GM12878 (cell line): ENCODE measurements around the gene PLA2G4C. TPM values are rescaled to one million over a fixed set of nuclear protein-coding genes. Genes with fewer than 3 reads are reported as not detected.

Source experiments
- RCOR1 ChIP-seq: conservative IDR thresholded peaks from 2 replicates; pipeline ENCODE4 v1.6.1; 2012; ENCODE audit warnings: low read depth, low read length, improper control_type of control experiment
- SMAD5 ChIP-seq: IDR thresholded peaks from 2 replicates; pipeline ENCODE4 v1.6.1; 2016; ENCODE audit warnings: antibody characterized with exemption, low read depth
- YBX1 ChIP-seq: fragments of 450-650 bp; IDR thresholded peaks from 2 replicates; pipeline ENCODE4 v1.6.1; 2016; ENCODE audit warnings: antibody characterized with exemption
- polyA plus RNA-seq, 11 experiments: library from polyadenylated mRNA; depleted of rRNA in 4 of 11; unstranded in 6 of 11; stranded (reverse) in 5 of 11; fragments of >200 nt; fragmentation: Nextera tagmentation in 4 of 11; fragmentation: Illumina TruSeq in 1 of 11; extraction: Ambion mirVana in 4 of 11; extraction: Trizol in 1 of 11; gene quantifications; 1 replicate in 1 of 11; 2 replicates in 10 of 11; pipeline versions ENCODE4 v1.2.1 to v1.2.3, GENCODE V29; 2011 to 2016; ENCODE audit warnings: inconsistent platforms in 2 of 11, missing spikeins in 2 of 11, low read depth in 1 of 11
- total RNA-seq, 4 experiments: library from RNA; depleted of rRNA in 3 of 4; stranded (reverse); fragments of >200 nt in 3 of 4; fragmentation: Illumina TruSeq in 1 of 4; extraction: Trizol in 1 of 4; gene quantifications; 2 replicates each; pipeline versions ENCODE4 v1.2.1 to v1.2.3, GENCODE V29; 2013 to 2021

Gene PLA2G4C
- total and polyA plus RNA-seq, 10 of the 15 experiments (the other 5 are each of a cell fraction or from before 2014, with no cell fraction given) = 0.53 to 3.6 (median 1.1) TPM

GRCh38 chr19:47998800-47999199 is 111.8 kb downstream of the PLA2G4C start (continued):
- no peak for TF ChIP-seq YBX1
- no peak for TF ChIP-seq SMAD5
- no peak for TF ChIP-seq RCOR1

Other genes with a start within 250 kb of the PLA2G4C start
Only the 7 nearest of the 9 such genes appear.
- not detected in 2 replicates for gene BSPH1, start 118.6 kb downstream of the PLA2G4C start, total RNA-seq (2014; rRNA removed)
- not detected in 2 replicates for gene BSPH1, start 118.6 kb downstream of the PLA2G4C start, total RNA-seq (2014; rRNA removed; fragmentation: Illumina TruSeq; extraction: Trizol)
- not detected in 2 replicates for gene BSPH1, start 118.6 kb downstream of the PLA2G4C start, total RNA-seq (2021)
- not detected in 2 replicates for gene BSPH1, start 118.6 kb downstream of the PLA2G4C start, polyA plus RNA-seq (2011; rRNA removed)
- gene BSPH1, start 118.6 kb downstream of the PLA2G4C start, polyA plus RNA-seq (2014; fragmentation: Illumina TruSeq; extraction: Trizol) = not detected in 2 replicates
- not detected for gene BSPH1, start 118.6 kb downstream of the PLA2G4C start, polyA plus RNA-seq (2014; fragmentation: Nextera tagmentation; extraction: Ambion mirVana)
- gene BSPH1, start 118.6 kb downstream of the PLA2G4C start, polyA plus RNA-seq (2014; rRNA removed) = not detected in 2 replicates
- gene BSPH1, start 118.6 kb downstream of the PLA2G4C start, polyA plus RNA-seq (2016; fragmentation: Nextera tagmentation; extraction: Ambion mirVana) = not detected
- gene ELSPBP1, start 116.2 kb downstream of the PLA2G4C start, total RNA-seq (2014; rRNA removed) = not detected in 2 replicates
- not detected in 2 replicates for gene ELSPBP1, start 116.2 kb downstream of the PLA2G4C start, total RNA-seq (2014; rRNA removed; fragmentation: Illumina TruSeq; extraction: Trizol)
- not detected in 2 replicates for gene ELSPBP1, start 116.2 kb downstream of the PLA2G4C start, total RNA-seq (2021)
- gene ELSPBP1, start 116.2 kb downstream of the PLA2G4C start, polyA plus RNA-seq (2011; rRNA removed) = not detected in 2 replicates
- gene ELSPBP1, start 116.2 kb downstream of the PLA2G4C start, polyA plus RNA-seq (2014; fragmentation: Illumina TruSeq; extraction: Trizol) = not detected in 2 replicates
- not detected for gene ELSPBP1, start 116.2 kb downstream of the PLA2G4C start, polyA plus RNA-seq (2014; fragmentation: Nextera tagmentation; extraction: Ambion mirVana)
- not detected in 2 replicates for gene ELSPBP1, start 116.2 kb downstream of the PLA2G4C start, polyA plus RNA-seq (2014; rRNA removed)
- gene ELSPBP1, start 116.2 kb downstream of the PLA2G4C start, polyA plus RNA-seq (2016; fragmentation: Nextera tagmentation; extraction: Ambion mirVana) = not detected
- not detected in 2 replicates for gene CABP5, start 66.7 kb downstream of the PLA2G4C start, total RNA-seq (2014; rRNA removed)
- gene CABP5, start 66.7 kb downstream of the PLA2G4C start, total RNA-seq (2014; rRNA removed; fragmentation: Illumina TruSeq; extraction: Trizol) = not detected in 2 replicates
- not detected in 2 replicates for gene CABP5, start 66.7 kb downstream of the PLA2G4C start, total RNA-seq (2021)
- not detected in 2 replicates for gene CABP5, start 66.7 kb downstream of the PLA2G4C start, polyA plus RNA-seq (2011; rRNA removed)
- gene CABP5, start 66.7 kb downstream of the PLA2G4C start, polyA plus RNA-seq (2014; fragmentation: Illumina TruSeq; extraction: Trizol) = not detected in 2 replicates
- not detected for gene CABP5, start 66.7 kb downstream of the PLA2G4C start, polyA plus RNA-seq (2014; fragmentation: Nextera tagmentation; extraction: Ambion mirVana)
- not detected in 2 replicates for gene CABP5, start 66.7 kb downstream of the PLA2G4C start, polyA plus RNA-seq (2014; rRNA removed)
- gene CABP5, start 66.7 kb downstream of the PLA2G4C start, polyA plus RNA-seq (2016; fragmentation: Nextera tagmentation; extraction: Ambion mirVana) = not detected
- 94.4 and 95.6 TPM in 2 replicates for gene LIG1, start 59.5 kb upstream of the PLA2G4C start, total RNA-seq (2014; rRNA removed)
- gene LIG1, start 59.5 kb upstream of the PLA2G4C start, total RNA-seq (2014; rRNA removed; fragmentation: Illumina TruSeq; extraction: Trizol) = 57.8 and 64.0 TPM in 2 replicates
- 92.4 and 111 TPM in 2 replicates for gene LIG1, start 59.5 kb upstream of the PLA2G4C start, total RNA-seq (2021)
- gene LIG1, start 59.5 kb upstream of the PLA2G4C start, polyA plus RNA-seq (2011; rRNA removed) = 44.9 and 63.8 TPM in 2 replicates
- gene LIG1, start 59.5 kb upstream of the PLA2G4C start, polyA plus RNA-seq (2014; fragmentation: Illumina TruSeq; extraction: Trizol) = 47.8 and 70.8 TPM in 2 replicates
- gene LIG1, start 59.5 kb upstream of the PLA2G4C start, polyA plus RNA-seq (2014; fragmentation: Nextera tagmentation; extraction: Ambion mirVana) = 10 to 100 TPM in 1 of 2 experiments, 1 to 10 TPM in 1; 7.8 to 31.6 TPM
- gene LIG1, start 59.5 kb upstream of the PLA2G4C start, polyA plus RNA-seq (2014; rRNA removed) = 76.7 and 101 TPM in 2 replicates
- gene LIG1, start 59.5 kb upstream of the PLA2G4C start, polyA plus RNA-seq (2016; fragmentation: Nextera tagmentation; extraction: Ambion mirVana) = 100 to 1,000 TPM; 112 to 117 TPM
- gene ZSWIM9, start 59.9 kb upstream of the PLA2G4C start, total RNA-seq (2014; rRNA removed) = 1.8 TPM in 2 replicates
- gene ZSWIM9, start 59.9 kb upstream of the PLA2G4C start, total RNA-seq (2014; rRNA removed; fragmentation: Illumina TruSeq; extraction: Trizol) = 0.76 and 1.2 TPM in 2 replicates
- 5.7 and 6.2 TPM in 2 replicates for gene ZSWIM9, start 59.9 kb upstream of the PLA2G4C start, total RNA-seq (2021)
- gene ZSWIM9, start 59.9 kb upstream of the PLA2G4C start, polyA plus RNA-seq (2011; rRNA removed) = 0.35 and 0.50 TPM in 2 replicates
- 0.92 and 1.4 TPM in 2 replicates for gene ZSWIM9, start 59.9 kb upstream of the PLA2G4C start, polyA plus RNA-seq (2014; fragmentation: Illumina TruSeq; extraction: Trizol)
- gene ZSWIM9, start 59.9 kb upstream of the PLA2G4C start, polyA plus RNA-seq (2014; fragmentation: Nextera tagmentation; extraction: Ambion mirVana) = under 1 TPM in 1 of 2 experiments, not detected in 1; 0.29 TPM
- 2.4 and 3.4 TPM in 2 replicates for gene ZSWIM9, start 59.9 kb upstream of the PLA2G4C start, polyA plus RNA-seq (2014; rRNA removed)
- gene ZSWIM9, start 59.9 kb upstream of the PLA2G4C start, polyA plus RNA-seq (2016; fragmentation: Nextera tagmentation; extraction: Ambion mirVana) = 1 to 10 TPM; 1.2 to 1.7 TPM
- gene CARD8, start 145.1 kb upstream of the PLA2G4C start, total RNA-seq (2014; rRNA removed) = 39.4 and 39.8 TPM in 2 replicates
- 52.5 and 63.7 TPM in 2 replicates for gene CARD8, start 145.1 kb upstream of the PLA2G4C start, total RNA-seq (2014; rRNA removed; fragmentation: Illumina TruSeq; extraction: Trizol)
- gene CARD8, start 145.1 kb upstream of the PLA2G4C start, total RNA-seq (2021) = 47.2 and 48.2 TPM in 2 replicates
- 56.5 and 66.1 TPM in 2 replicates for gene CARD8, start 145.1 kb upstream of the PLA2G4C start, polyA plus RNA-seq (2011; rRNA removed)
- 69.8 and 91.0 TPM in 2 replicates for gene CARD8, start 145.1 kb upstream of the PLA2G4C start, polyA plus RNA-seq (2014; fragmentation: Illumina TruSeq; extraction: Trizol)
- gene CARD8, start 145.1 kb upstream of the PLA2G4C start, polyA plus RNA-seq (2014; fragmentation: Nextera tagmentation; extraction: Ambion mirVana) = 10 to 100 TPM; 41.7 to 44.0 TPM
- gene CARD8, start 145.1 kb upstream of the PLA2G4C start, polyA plus RNA-seq (2014; rRNA removed) = 41.4 and 49.2 TPM in 2 replicates
- 10 to 100 TPM; 42.3 to 43.2 TPM for gene CARD8, start 145.1 kb upstream of the PLA2G4C start, polyA plus RNA-seq (2016; fragmentation: Nextera tagmentation; extraction: Ambion mirVana)
- 5.0 TPM in 2 replicates for gene ZNF114, start 159.3 kb upstream of the PLA2G4C start, total RNA-seq (2014; rRNA removed)
- 6.1 TPM in 2 replicates for gene ZNF114, start 159.3 kb upstream of the PLA2G4C start, total RNA-seq (2014; rRNA removed; fragmentation: Illumina TruSeq; extraction: Trizol)
- 2.9 and 5.7 TPM in 2 replicates for gene ZNF114, start 159.3 kb upstream of the PLA2G4C start, total RNA-seq (2021)
- gene ZNF114, start 159.3 kb upstream of the PLA2G4C start, polyA plus RNA-seq (2011; rRNA removed) = 0.09 TPM in 1 of 2 replicates, not detected in the other
- 5.6 and 5.7 TPM in 2 replicates for gene ZNF114, start 159.3 kb upstream of the PLA2G4C start, polyA plus RNA-seq (2014; fragmentation: Illumina TruSeq; extraction: Trizol)
- 1 to 10 TPM; 1.0 to 2.0 TPM for gene ZNF114, start 159.3 kb upstream of the PLA2G4C start, polyA plus RNA-seq (2014; fragmentation: Nextera tagmentation; extraction: Ambion mirVana)
- gene ZNF114, start 159.3 kb upstream of the PLA2G4C start, polyA plus RNA-seq (2014; rRNA removed) = 3.5 and 3.8 TPM in 2 replicates
- gene ZNF114, start 159.3 kb upstream of the PLA2G4C start, polyA plus RNA-seq (2016; fragmentation: Nextera tagmentation; extraction: Ambion mirVana) = 1 to 10 TPM; 4.9 to 5.7 TPM